Activated CD4-positive, alpha-beta T cell treated with anti-CD3 and anti-CD28 coated beads, Interleukin-2, amount 10 ng/mL, durations not matched to agents 7 days and 5 days (primary cell): ENCODE results near the gene HM13. TPM values are rescaled to one million over a fixed set of nuclear protein-coding genes. Genes with fewer than 3 reads are reported as not detected.
A peak's percentile ranks its signal among the peaks of the same experiment; 100 is the strongest.

Source experiments
- CTCF ChIA-PET: fragments of 350-600 bp; sonication (Branson Sonifier 250); formaldehyde crosslinking; loops from one replicate; lab custom pipeline; 2021; ENCODE audit warnings: antibody characterized with exemption; lab: Charles Lee
- POLR2A ChIA-PET: fragments of 350-600 bp; sonication (Branson Sonifier 250); formaldehyde crosslinking; loops from one replicate; lab custom pipeline; 2021; ENCODE audit warnings: antibody characterized with exemption; lab: Charles Lee
- DNase-seq: peaks from one replicate; pipeline ENCODE4 v3.0.0-alpha.2; 2020
- H3K27ac Mint-ChIP-seq: one replicate; pipeline ENCODE4 v1.8.0; 2021; ENCODE audit warnings: mild to moderate bottlenecking, moderate library complexity, mixed read lengths
- H3K27me3 Mint-ChIP-seq: one replicate; pipeline ENCODE4 v1.8.0; 2021; ENCODE audit warnings: mixed read lengths
- H3K36me3 Mint-ChIP-seq: one replicate; pipeline ENCODE4 v1.8.0; 2021; ENCODE audit warnings: low read depth, mixed read lengths
- H3K4me1 Mint-ChIP-seq: one replicate; pipeline ENCODE4 v1.8.0; 2021; ENCODE audit warnings: mixed read lengths
- H3K4me3 Mint-ChIP-seq: one replicate; pipeline ENCODE4 v1.8.0; 2021; ENCODE audit warnings: mild to moderate bottlenecking, moderate library complexity, mixed read lengths
- H3K9me3 Mint-ChIP-seq: one replicate; pipeline ENCODE4 v1.8.0; 2021; ENCODE audit warnings: mixed read lengths
- microRNA-seq: library from miRNA; unstranded; fragments of <30 nt; microRNA quantifications from one replicate; pipeline ENCODE4 v1.2.0, GENCODE V29; 2021; ENCODE audit warnings: borderline microRNAs expressed, borderline replicate concordance
- total RNA-seq, 2 experiments: library from RNA; stranded (reverse); gene quantifications; one replicate each; pipeline ENCODE4 v1.2.3, GENCODE V29; 2021

The HM13 gene
- total RNA-seq, 2 experiments from 2014 or later: 137 to 146 TPM

DNA sequence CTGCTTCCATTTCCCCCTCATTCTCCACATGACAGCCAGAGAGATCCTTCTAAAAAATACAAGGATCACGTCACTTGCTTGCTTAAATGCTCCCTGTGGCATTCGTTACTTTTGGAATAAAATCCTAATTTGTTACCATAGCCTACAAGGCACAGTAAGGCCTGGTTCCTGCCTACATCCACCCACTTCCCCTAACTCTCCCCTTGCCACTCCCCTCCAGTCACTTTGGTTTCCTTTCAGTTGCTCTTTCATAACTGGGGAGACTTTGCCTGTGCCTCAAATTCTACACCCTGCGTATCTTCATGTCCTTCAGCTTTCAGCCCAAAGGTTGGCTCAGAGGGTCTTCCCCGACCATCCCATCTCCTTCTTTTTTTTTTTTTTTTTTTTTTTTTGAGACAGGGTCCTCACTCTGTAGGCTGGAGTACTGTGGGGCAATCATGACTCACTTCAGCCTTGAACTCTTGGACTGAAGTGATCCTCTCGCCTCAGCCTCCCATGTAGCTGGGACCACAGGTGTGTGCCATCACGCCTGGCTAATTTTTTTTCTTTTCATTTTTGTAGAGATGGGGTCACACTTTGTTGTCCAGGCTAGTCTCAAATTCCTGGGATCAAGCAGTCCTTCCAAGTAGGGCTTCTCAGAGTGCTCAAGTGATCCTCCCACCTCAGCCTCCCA is 103.3 kb downstream of the HM13 start:
- H3K4me1 Mint-ChIP-seq: peaks cover 8% of the 10 kb centered on the region
- DNase-seq: peak; percentile 35
- H3K4me3 Mint-ChIP-seq: no peak overlapping the region
- H3K27me3 Mint-ChIP-seq: peaks cover 7% of the 10 kb centered on the region
- H3K27ac Mint-ChIP-seq: peak overlapping the region; percentile 71
- POLR2A ChIA-PET: no interaction called here
- H3K36me3 Mint-ChIP-seq: peaks cover 3% of the 10 kb centered on the region
- H3K9me3 Mint-ChIP-seq: no peaks in the 10 kb centered on the region
- CTCF ChIA-PET: interaction anchor here (0.7 to 2.5 kb wide), 4 partner anchors 15 to 58 kb away, joined by 3 to 8 read pairs (median 4); no protein-coding TSS in a partner anchor

Small RNAs within 50 kb of the gene (microRNA-seq; reads per million reads assigned to microRNA genes)
- gene MIR3193: not detected

Other genes with a start within 250 kb of the HM13 start
- not detected for gene DEFB116, start 205.9 kb upstream of the HM13 start, total RNA-seq
- not detected for gene DEFB118, start 145.8 kb upstream of the HM13 start, total RNA-seq
- not detected for gene DEFB119, start 123.9 kb upstream of the HM13 start, total RNA-seq
- gene DEFB121, start 108.2 kb upstream of the HM13 start, total RNA-seq: not detected
- not detected for gene DEFB123, start 73.8 kb upstream of the HM13 start, total RNA-seq
- not detected for gene DEFB124, start 39.3 kb upstream of the HM13 start, total RNA-seq
- not detected for gene REM1, start 39.2 kb upstream of the HM13 start, total RNA-seq
- gene ID1, start 90.8 kb downstream of the HM13 start, total RNA-seq: 1 to 10 TPM in 1 of 2 experiments, under 1 TPM in 1; 0.85 to 1.4 TPM
- gene COX4I2, start 123.5 kb downstream of the HM13 start, total RNA-seq: not detected
- 10 to 100 TPM; 57.1 to 58.8 TPM for gene BCL2L1, start 208.4 kb downstream of the HM13 start, total RNA-seq
- gene TPX2, start 224.8 kb downstream of the HM13 start, total RNA-seq: 100 to 1,000 TPM; 164 to 193 TPM